K562 (cell line): Measurements from ENCODE around the gene RALGPS1. TPM values are rescaled to one million over a fixed set of nuclear protein-coding genes. Genes with fewer than 3 reads are reported as not detected.

ENCODE experiments used
- ATAC-seq: fragments of 200-7000 bp; cut with Tn5 transposase; 3 replicates; pipeline ENCODE4 v1.9.1; 2020; ENCODE audit warnings: moderate library complexity
- BruUV-seq: library from RNA; stranded (reverse); fragments of 400-500 nt; replicated peaks from 2 replicates; lab custom pipeline; 2021; lab: Mats Ljungman, UMichigan
- CTCF ChIA-PET: fragments of 300-600 bp; formaldehyde crosslinking; extraction: SDS; loops from one replicate; lab custom pipeline; 2021; ENCODE audit warnings: low intra/inter-chr PET ratio; lab: Yijun Ruan, JAX
- POLR2A ChIA-PET: fragments of 300-600, 350-650 bp; sonication (Branson Sonifier 250); formaldehyde crosslinking; extraction: SDS; loops from one replicate; lab custom pipeline; 2021; ENCODE audit warnings: antibody characterized with exemption, inconsistent platforms; lab: Yijun Ruan, JAX
- DNase-seq, 4 experiments: peaks; one replicate each; pipeline versions ENCODE4 v3.0.0 to v3.0.0-alpha.2; 2011 to 2018; ENCODE audit warnings: low spot score in 3 of 4, mixed read lengths in 3 of 4; ENCODE audit errors: extremely low read depth in 1 of 4
- FAIRE-seq: peaks from 2 replicates; lab custom pipeline; 2011; peaks lifted over from hg19 to GRCh38; lab: Jason Lieb, UNC
- H2AFZ ChIP-seq: 2 replicates; pipeline ENCODE4 v1.6.0; 2011; ENCODE audit warnings: low read depth, low read length, control low read depth, inconsistent platforms
- H3K27ac ChIP-seq: fragments of 200-600 bp; 3 replicates; pipeline ENCODE4 v1.8.0; 2011; ENCODE audit warnings: low read depth, mild to moderate bottlenecking, control low read depth, inconsistent platforms, low read length, moderate library complexity, mixed read lengths; ENCODE audit errors: extremely low read depth
- H3K27me3 ChIP-seq, 2 experiments: fragments of 300-600 bp in 1 of 2; 2 replicates in 1 of 2; 3 replicates in 1 of 2; pipeline versions ENCODE4 v1.6.0 to v1.8.0; 2011; ENCODE audit warnings: inconsistent platforms in 2 of 2, low read length in 2 of 2, mild to moderate bottlenecking in 1 of 2, mixed read lengths in 1 of 2, moderate library complexity in 1 of 2; ENCODE audit not compliant: control insufficient read depth in 2 of 2, insufficient read depth in 2 of 2
- H3K36me3 ChIP-seq: fragments of 300-600 bp; 3 replicates; pipeline ENCODE4 v1.8.0; 2011; ENCODE audit warnings: mild to moderate bottlenecking, low read length, inconsistent platforms; ENCODE audit not compliant: control insufficient read depth, insufficient read depth
- H3K4me1 ChIP-seq, 2 experiments: fragments of 200-600 bp in 1 of 2; replicated peaks in 1 of 2; 2 replicates in 1 of 2; 3 replicates in 1 of 2; pipeline versions ENCODE4 v1.5.1 to v1.8.0; 2011; ENCODE audit warnings: inconsistent platforms in 2 of 2, low read length in 2 of 2, mild to moderate bottlenecking in 1 of 2, mixed read lengths in 1 of 2, moderate library complexity in 1 of 2; ENCODE audit not compliant: control insufficient read depth in 2 of 2, insufficient read depth in 2 of 2
- H3K4me2 ChIP-seq: 2 replicates; pipeline ENCODE4 v1.6.1; 2011; ENCODE audit warnings: low read length, control low read depth, inconsistent platforms, mixed read lengths; ENCODE audit not compliant: insufficient read depth
- H3K4me3 ChIP-seq: fragments of 200-600 bp; sonication (generic), shearing (Covaris generic); 2 replicates; pipeline ENCODE4 v1.5.1; 2016; ENCODE audit warnings: control low read depth, inconsistent platforms
- H3K79me2 ChIP-seq: fragments of 200-600 bp; 3 replicates; pipeline ENCODE4 v1.8.0; 2011; ENCODE audit warnings: low read length, inconsistent platforms; ENCODE audit not compliant: control insufficient read depth, insufficient read depth
- H3K9ac ChIP-seq, 2 experiments: 2 replicates each; pipeline versions ENCODE4 v1.6.0 to v1.6.1; 2011; ENCODE audit warnings: low read depth in 2 of 2, low read length in 2 of 2, control low read depth in 1 of 2, inconsistent platforms in 1 of 2, mild to moderate bottlenecking in 1 of 2, mixed read lengths in 1 of 2; ENCODE audit not compliant: insufficient read depth in 1 of 2
- H3K9me1 ChIP-seq: one replicate; pipeline ENCODE4 v1.6.0; 2011; ENCODE audit warnings: inconsistent platforms, mild to moderate bottlenecking, low read length, moderate library complexity; ENCODE audit not compliant: control insufficient read depth, insufficient read depth
- H3K9me3 ChIP-seq: replicated peaks from 2 replicates; pipeline ENCODE4 v1.5.1; 2011; ENCODE audit warnings: low read depth, low read length, inconsistent platforms; ENCODE audit not compliant: control insufficient read depth, insufficient read depth
- H4K20me1 ChIP-seq: replicated peaks from 2 replicates; pipeline ENCODE4 v1.6.1; 2011; ENCODE audit warnings: low read length, inconsistent platforms, mixed read lengths; ENCODE audit not compliant: control insufficient read depth, insufficient read depth
- CBX2 ChIP-seq: fragments of 200-600 bp; sonication (generic); IDR thresholded peaks from one replicate; pipeline ENCODE4 v1.6.1; 2012; ENCODE audit warnings: mild to moderate bottlenecking, low read length, inconsistent platforms; ENCODE audit not compliant: insufficient read depth, poor library complexity, severe bottlenecking
- ETV5 ChIP-seq: sonication (generic); formaldehyde crosslinking; IDR thresholded peaks from 2 replicates; pipeline ENCODE4 v1.4.0; 2020; ENCODE audit warnings: low read depth, mild to moderate bottlenecking, missing genetic modification reagents
- HBP1 ChIP-seq: fragments of 450-650 bp; formaldehyde crosslinking; IDR thresholded peaks from 2 replicates; pipeline ENCODE4 v1.4.0; 2022; ENCODE audit warnings: missing genetic modification characterization
- ILF3 ChIP-seq: fragments of 450-650 bp; IDR thresholded peaks from 2 replicates; pipeline ENCODE4 v1.6.1; 2018; ENCODE audit warnings: antibody characterized with exemption, mild to moderate bottlenecking, moderate library complexity, borderline replicate concordance
- MCM5 ChIP-seq: fragments of 450-650 bp; IDR thresholded peaks from 2 replicates; pipeline ENCODE4 v1.6.1; 2016; ENCODE audit warnings: low read depth
- MECOM ChIP-seq: fragments of 250-450 bp; sonication (Bioruptor Pico); IDR thresholded peaks from 2 replicates; pipeline ENCODE4 v1.8.0; 2022; ENCODE audit warnings: inconsistent platforms
- MLX ChIP-seq, 2 experiments: fragments of 450-650 bp in 1 of 2; sonication (generic) in 1 of 2; formaldehyde crosslinking; conservative IDR thresholded peaks; 2 replicates each; pipeline versions ENCODE4 v1.4.0 to v1.8.1; 2020 to 2022; ENCODE audit warnings: mild to moderate bottlenecking in 1 of 2, missing genetic modification reagents in 1 of 2
- PTBP1 ChIP-seq: fragments of 200-400 bp; formaldehyde crosslinking; IDR thresholded peaks from 2 replicates; pipeline ENCODE4 v1.6.1; 2017; ENCODE audit warnings: low read depth, low read length
- RBM22 ChIP-seq: fragments of 200-400 bp; formaldehyde crosslinking; IDR thresholded peaks from 2 replicates; pipeline ENCODE4 v1.6.1; 2018; ENCODE audit warnings: low read length, low read depth; ENCODE audit not compliant: poor library complexity, severe bottlenecking
- SRSF1 ChIP-seq: fragments of 200-400 bp; formaldehyde crosslinking; IDR thresholded peaks from 2 replicates; pipeline ENCODE4 v1.6.1; 2017; ENCODE audit warnings: mild to moderate bottlenecking, low read depth, low read length, moderate library complexity
- ZBTB26 ChIP-seq: fragments of 450-650 bp; formaldehyde crosslinking; IDR thresholded peaks from 2 replicates; pipeline ENCODE4 v1.4.0; 2022; ENCODE audit warnings: missing genetic modification characterization
- ZNF274 ChIP-seq: IDR thresholded peaks from 2 replicates; pipeline ENCODE4 v1.6.1; 2011; ENCODE audit warnings: low read depth, mild to moderate bottlenecking, low read length, moderate library complexity, borderline replicate concordance
- ZNF511 ChIP-seq: sonication (generic); formaldehyde crosslinking; IDR thresholded peaks from 2 replicates; pipeline ENCODE4 v1.8.0; 2022; ENCODE audit warnings: mild to moderate bottlenecking, missing genetic modification reagents
- WGBS: fragments of 100-300 bp; shearing (Covaris generic); methylation state at CpG from one replicate; pipeline ENCODE4 v1.1.6; 2016; ENCODE audit warnings: low coverage, mixed read lengths; ENCODE audit not compliant: insufficient coverage; ENCODE audit errors: missing lambda C conversion rate; 5-methylcytosine and 5-hydroxymethylcytosine counted together
- in situ Hi-C: fragments of 300-500 bp; cut with MboI; formaldehyde crosslinking; loops from 4 replicates; pipeline ENCODE4 v1.15.0; 2018; ENCODE audit warnings: inconsistent platforms, mixed read lengths
- intact Hi-C: fragments of 100-400 bp; cut with micrococcal nuclease; formaldehyde crosslinking; loops from 2 replicates; pipeline ENCODE4 v1.14.2; 2022
- polyA plus RNA-seq, 8 experiments: library from polyadenylated mRNA; depleted of rRNA in 4 of 8; stranded (reverse) in 5 of 8; unstranded in 3 of 8; fragments of >200 nt; fragmentation: Nextera tagmentation in 2 of 8; fragmentation: Illumina TruSeq in 1 of 8; extraction: Ambion mirVana in 2 of 8; extraction: Trizol in 1 of 8; gene quantifications; 2 replicates each; pipeline versions ENCODE4 v1.2.1 to v1.2.3, GENCODE V29; 2011 to 2014; ENCODE audit warnings: inconsistent platforms in 1 of 8, missing spikeins in 1 of 8
- total RNA-seq, 7 experiments: library from RNA; depleted of rRNA in 6 of 7; stranded (reverse); fragments of >200 nt in 6 of 7; fragmentation: Illumina TruSeq in 2 of 7; extraction: Trizol in 2 of 7; gene quantifications; 2 replicates each; pipeline versions ENCODE4 v1.2.1 to v1.2.3, GENCODE V29; 2011 to 2021; ENCODE audit warnings: low replicate concordance in 1 of 7

Gene RALGPS1
- total and polyA plus RNA-seq, 9 of the 15 experiments (the other 6 are each of a cell fraction or from before 2014, with no cell fraction given), result 0.04 to 2.6 (median 1.5) TPM

GRCh38 chr9:127078336-127078735, 163.8 kb downstream of the RALGPS1 start:
- in situ Hi-C loops, result no loop called here
- no peak for TF ChIP-seq MCM5
- TF ChIP-seq MLX (CRISPR knock-in tag; conservative IDR thresholded peaks at IDR 0.05), result no peak
- TF ChIP-seq ZBTB26, result no peak
- TF ChIP-seq ZNF511 (CRISPR knock-in tag), result no peak
- TF ChIP-seq RBM22, result no peak
- TF ChIP-seq ILF3, result no peak
- no peak for TF ChIP-seq PTBP1
- no peak for TF ChIP-seq ZNF274
- no peak for TF ChIP-seq CBX2
- no peak for TF ChIP-seq ETV5 (CRISPR knock-in tag)
- TF ChIP-seq MECOM (CRISPR knock-in tag), result no peak
- no peak for TF ChIP-seq SRSF1
- TF ChIP-seq HBP1, result no peak

More at GRCh38 chr9:127078336-127078735, 163.8 kb downstream of the RALGPS1 start:
- Histone ChIP-seq H3K9me1 (peaks cover 3% of the 10 kb centered on the region), H3K4me2 (no peak overlapping the region), H2AFZ (no peak overlapping the region), H3K36me3 (no peaks in the 10 kb centered on the region), H3K9ac (no peak overlapping the region), H3K9me3 (no peaks in the 10 kb centered on the region), H3K79me2 (no peaks in the 10 kb centered on the region), H3K4me1 (no peaks in the 10 kb centered on the region), H3K27me3 (peaks cover 0 to 40% of the 10 kb centered on the region in 2 experiments; a peak in 3 of 5 replicates), H4K20me1 (no peaks in the 10 kb centered on the region), H3K4me3 (no peak overlapping the region), H3K27ac (no peak overlapping the region)
- intact Hi-C loops, result no loop called here
- BruUV-seq, result no TSS peak
- no peak for FAIRE-seq
- no peak for DNase-seq
- no peak for ATAC-seq
- 8% methylated on average over 6 of the region's 6 CpGs for WGBS
- CTCF ChIA-PET, result no interaction called here
- POLR2A ChIA-PET, result interaction anchor here (0.6 to 1.4 kb wide), 3 partner anchors 10 to 1550 kb away, joined by 4 to 7 read pairs (median 6); no protein-coding TSS in a partner anchor
